Cerebellar cortex (tissue), 1 donor: ENCODE data around the gene ANO4.
A peak's percentile ranks its signal among the peaks of the same experiment; 100 is the strongest.
"Not testable (repeated sequence)": the region's sequence is repeated elsewhere in the genome, so short reads cannot be mapped to it uniquely, and the experiment has no call there.

Source experiments
- DNase-seq: peaks from one replicate; pipeline ENCODE4 v3.0.0-alpha.2; 2015; ENCODE audit warnings: low spot score

Gene ANO4

DNA sequence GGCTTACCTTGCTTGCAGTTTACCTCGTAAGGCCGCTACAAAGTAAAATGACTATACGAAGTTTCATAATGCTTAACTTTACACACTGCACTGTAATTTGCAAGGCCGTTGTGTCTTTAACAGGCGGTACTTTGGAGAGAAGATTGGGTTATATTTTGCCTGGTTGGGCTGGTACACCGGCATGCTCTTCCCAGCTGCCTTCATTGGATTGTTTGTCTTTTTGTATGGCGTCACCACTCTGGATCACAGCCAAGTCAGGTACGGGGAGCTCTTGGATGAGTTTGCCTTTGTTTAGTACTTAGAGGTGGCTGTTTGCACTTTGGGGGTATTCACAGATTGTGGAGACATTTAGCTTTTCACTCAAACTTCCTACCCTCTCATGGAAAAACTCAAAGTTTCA, 247.6 kb downstream of the ANO4 start:
- DNase-seq: no peak

DNA sequence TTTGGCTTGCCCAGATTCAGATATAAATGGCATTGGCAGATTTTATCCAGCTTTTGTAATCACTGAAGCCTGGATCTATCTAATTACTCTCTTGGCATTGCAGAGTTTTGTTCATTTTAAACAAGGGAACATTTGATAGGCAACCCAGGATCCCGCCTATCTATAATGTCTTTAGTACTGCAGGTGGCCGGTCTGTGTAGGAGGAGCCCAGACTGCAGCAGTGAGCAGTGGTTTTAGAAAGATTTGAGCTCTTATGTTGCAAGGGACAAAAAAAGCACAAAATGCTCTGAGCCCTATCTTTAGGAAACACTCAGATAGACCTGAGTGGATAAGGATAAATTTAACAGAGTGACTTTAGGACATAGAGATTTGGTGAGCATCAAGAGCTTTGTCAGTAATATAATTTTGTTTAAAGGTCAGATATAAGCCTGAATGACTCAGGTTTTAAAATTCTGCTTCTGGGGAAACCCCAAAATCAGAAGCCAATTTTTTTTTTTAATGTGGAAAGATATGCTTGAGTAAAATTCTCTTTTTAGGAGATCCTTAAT, 250.0 kb downstream of the ANO4 start:
- DNase-seq: no peak

DNA sequence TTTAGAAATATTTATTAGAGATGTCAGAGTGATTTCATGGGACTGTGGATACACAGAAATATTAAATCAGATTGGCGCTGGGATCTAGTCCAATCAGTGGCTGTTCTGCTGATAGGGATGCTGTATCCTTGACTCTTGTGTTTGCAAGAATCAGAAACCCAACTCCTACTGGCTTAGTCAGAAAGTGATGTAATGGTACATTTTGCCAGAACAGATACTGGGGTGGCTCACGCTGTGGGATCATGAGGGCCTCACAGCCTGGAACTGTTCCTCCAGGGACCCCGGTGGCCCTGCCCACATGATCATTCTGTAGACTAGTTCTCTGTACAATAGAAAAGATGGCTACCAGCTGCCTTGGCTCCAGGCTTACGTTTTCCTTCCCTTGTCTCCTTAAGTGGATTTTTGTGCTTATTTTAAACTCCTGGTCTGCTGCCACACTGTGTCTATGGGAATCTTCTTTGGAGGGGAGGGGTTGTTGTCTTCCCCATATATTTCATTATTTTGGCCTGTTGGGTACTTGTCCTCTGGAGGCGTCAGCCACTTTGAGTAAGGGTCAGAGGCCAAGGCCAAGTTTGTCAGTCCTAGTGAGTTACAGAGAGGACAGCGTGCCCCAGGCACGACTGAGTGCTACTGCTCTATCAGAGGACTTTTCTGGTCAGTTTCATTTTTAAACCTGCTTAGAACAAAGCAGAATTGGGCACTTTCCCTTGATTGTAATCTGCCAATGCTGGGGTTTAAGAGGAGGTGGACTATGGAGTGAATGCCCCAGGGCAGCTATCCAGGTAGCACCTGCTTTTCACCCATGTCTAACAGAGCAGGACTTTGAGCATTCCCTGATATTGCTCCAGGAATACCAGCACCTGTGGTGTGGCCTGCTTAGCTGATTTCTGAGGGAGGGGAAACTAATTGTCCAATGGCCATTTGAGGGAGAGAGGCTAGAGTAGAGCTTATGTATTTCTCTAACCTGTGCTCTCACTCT, 251.2 kb downstream of the ANO4 start:
- DNase-seq: peak; percentile 24

- DNase-seq: no peak
Observed at GRCh38 chr12:101047652-101048051, 253.1 kb downstream of the ANO4 start.

DNA sequence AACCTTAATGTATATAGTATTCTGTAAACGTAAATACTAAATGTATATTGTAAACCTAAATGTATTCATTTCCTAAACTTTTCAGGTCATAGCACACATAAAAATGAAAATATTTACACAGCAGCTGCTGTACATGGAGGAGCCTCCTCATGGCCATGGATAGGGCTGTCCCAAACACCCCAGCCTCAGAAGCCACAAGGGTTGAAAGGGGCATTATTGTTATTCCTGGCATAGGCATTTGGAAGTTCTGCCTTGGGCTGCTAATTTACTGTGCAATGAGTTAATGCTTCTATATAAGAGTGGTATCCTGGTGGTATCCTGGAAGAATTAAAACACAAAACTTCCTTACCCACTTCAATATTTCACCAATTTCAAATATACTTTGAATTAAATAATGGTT, 256.1 kb downstream of the ANO4 start:
- no peak for DNase-seq

GRCh38 chr12:101051151-101051550, 256.6 kb downstream of the ANO4 start:
- no peak for DNase-seq

GRCh38 chr12:101051901-101052550, 257.4 kb downstream of the ANO4 start:
- no peak for DNase-seq

DNA sequence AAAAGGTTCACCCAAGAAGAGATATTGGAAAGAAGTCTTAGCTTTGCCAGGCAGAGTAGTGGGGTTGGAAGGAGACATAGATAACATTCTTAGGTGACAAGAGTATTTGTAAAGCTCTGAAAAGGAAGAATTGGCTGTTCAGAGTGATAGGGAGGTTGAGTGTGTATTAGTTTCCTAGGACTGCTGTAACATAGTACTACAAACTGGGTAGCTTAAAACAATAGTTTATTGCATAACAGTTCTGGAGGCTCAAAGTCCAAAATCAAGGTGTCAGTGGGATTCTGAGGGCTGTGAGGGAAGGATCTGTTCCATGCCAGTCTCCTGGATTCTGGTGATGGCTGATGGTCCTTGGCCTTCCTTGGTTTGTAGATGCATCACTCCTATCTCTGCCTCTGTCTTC, 258.6 kb downstream of the ANO4 start:
- DNase-seq: no peak

DNA sequence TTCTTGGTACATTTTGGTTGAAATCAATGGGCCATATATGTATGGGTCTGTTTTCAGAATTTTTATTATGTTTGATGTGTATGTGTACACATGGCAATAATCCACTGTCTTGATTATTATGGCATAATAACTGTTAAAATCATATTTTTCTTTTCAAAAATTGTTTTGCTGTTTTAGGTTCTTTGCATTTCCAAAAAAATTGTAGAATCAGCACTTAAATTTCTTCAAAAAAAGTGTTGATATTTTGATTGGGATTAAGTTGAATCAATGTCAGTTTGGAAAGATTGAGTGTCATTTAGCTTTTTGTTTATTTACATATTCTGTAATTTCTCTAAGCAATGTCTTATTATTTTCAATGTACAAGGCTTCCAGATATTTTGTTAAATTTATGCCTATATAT, 261.4 kb downstream of the ANO4 start:
- DNase-seq: no peak

DNA sequence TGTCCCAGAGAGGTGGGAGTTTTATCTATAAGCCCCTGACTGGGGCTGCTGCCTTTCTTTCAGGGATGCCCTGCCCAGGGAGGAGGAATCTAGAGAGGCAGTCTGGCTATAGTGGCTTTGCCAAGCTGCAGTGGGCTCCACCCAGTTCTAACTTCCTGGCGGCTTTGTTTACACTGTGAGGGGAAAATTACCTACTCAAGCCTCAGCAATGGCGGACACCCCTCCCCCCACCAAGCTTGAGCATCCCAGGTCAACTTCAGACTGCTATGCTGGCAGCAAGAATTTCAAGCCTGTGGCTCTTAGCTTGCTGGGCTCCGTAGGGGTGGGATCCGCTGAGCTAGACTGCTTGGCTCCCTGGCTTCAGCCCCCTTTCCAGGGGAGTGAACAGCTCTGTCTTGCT, 267.9 kb downstream of the ANO4 start:
- not testable (repeated sequence) for DNase-seq

DNA sequence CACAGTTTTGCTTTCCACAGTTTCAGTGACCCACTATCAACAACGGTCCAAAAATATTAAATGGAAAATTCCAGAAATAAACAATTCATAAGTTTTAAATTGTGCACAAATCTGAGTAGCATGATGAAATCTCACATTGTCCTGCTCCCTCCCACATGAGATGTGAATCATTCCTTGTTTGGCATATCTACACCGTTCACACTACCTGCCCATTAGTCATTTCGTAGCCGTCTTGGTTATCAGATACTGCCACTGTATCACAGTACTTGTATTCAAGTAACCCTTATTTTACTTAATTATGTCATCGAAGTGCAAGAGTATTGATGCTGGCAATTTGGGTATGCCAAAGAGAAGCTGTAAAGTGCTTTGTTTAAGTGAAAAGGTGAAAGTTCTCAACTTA, 270.1 kb downstream of the ANO4 start:
- no peak for DNase-seq

DNA sequence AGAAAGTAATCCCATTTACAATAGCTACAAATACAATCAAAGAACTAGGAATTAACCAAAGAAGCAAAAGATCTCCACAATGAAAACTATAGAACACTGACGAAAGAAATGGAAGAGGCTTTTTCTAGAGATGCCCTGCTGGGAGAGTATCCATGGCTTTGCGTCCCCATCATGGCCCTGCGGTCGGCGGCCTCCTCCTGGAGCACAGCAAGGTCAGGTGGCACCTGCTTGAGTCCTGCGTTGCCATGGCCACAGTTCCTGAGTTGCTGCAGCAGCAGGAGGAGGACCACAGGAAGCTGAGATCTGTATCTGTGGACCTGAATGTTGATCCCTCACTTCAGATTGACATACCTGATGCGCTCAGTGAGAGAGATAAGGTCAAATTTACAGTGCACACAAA, 271.9 kb downstream of the ANO4 start:
- DNase-seq: no peak

DNA sequence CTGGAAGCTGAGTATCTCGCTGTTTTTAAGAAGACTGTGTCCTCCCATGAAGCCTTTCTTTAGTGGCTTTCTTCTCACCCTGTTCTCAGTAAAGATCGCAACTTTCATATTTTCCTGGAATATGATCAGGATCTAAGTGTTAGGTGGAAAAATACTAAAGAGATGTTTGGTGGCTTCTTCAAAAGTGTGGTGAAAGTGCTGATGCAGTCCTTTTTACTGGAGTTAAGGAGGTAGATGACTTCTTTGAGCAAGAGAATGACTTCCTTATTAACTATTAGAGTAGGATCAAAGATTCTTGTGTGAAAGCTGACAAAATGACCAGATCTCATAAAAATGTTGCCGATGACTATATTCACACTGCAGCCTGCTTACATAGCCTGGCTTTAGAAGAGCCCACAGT, 273.8 kb downstream of the ANO4 start:
- DNase-seq: no peak

DNA sequence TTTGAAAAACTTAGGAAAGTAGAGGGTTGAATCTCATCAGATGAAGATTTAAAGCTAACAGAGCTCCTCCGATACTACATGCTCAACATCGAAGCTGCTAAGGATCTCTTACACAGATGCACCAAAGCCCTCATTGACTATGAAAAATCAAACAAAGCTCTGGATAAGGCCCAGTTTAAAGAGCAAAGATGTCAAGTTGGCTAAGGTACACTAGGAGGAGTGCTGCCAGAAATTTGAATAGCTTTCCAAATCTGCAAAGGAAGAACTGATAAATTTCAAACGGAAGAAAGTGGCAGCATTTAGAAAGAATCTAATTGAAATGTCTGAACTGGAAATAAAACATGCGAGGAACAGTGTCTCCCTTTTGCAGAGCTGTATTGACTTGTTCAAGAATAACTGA, 274.3 kb downstream of the ANO4 start:
- DNase-seq: no peak

DNA sequence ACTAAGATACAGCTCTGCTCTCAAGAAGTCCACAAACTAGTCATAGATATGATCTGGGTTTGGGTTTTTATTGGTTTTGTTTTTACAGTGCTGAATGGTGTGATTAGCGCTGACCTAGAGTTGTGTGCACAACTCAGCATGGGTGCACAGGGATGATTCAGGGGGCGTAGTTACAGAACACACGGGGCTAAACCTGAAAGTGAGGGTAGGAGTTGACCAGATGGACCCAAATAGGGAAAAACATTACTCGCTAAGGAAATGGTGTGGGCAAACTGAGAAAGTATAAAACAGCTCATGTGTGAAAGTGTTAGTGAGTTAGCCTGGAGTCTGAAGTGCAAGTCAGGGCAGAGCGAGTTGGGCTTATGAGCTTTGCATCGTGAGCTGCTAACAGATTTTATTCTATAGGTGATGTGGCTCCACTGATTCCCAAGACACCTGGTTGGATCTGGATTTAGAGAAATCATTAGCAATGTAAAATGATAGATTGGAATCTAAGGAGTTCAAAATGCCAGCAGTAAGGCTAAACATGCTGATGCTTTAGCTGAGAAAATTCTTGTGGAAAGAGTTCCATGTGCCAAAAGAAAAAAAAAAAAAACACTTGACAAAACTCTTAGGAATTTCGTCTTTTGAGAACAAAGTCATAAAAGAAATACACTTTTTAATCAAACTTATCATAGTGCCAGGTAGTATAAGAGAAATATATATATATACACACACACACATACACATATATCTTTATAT, 280.5 kb downstream of the ANO4 start:
- DNase-seq: no peak

- no peak for DNase-seq
Observed at GRCh38 chr12:101076921-101077320, 282.3 kb downstream of the ANO4 start.

- DNase-seq: no peak
Observed at GRCh38 chr12:101077791-101078528, 283.4 kb downstream of the ANO4 start.

GRCh38 chr12:101078536-101079285, 284.1 kb downstream of the ANO4 start:
- no peak for DNase-seq

- DNase-seq: no peak
Observed at GRCh38 chr12:101082706-101083105, 288.1 kb downstream of the ANO4 start.

DNA sequence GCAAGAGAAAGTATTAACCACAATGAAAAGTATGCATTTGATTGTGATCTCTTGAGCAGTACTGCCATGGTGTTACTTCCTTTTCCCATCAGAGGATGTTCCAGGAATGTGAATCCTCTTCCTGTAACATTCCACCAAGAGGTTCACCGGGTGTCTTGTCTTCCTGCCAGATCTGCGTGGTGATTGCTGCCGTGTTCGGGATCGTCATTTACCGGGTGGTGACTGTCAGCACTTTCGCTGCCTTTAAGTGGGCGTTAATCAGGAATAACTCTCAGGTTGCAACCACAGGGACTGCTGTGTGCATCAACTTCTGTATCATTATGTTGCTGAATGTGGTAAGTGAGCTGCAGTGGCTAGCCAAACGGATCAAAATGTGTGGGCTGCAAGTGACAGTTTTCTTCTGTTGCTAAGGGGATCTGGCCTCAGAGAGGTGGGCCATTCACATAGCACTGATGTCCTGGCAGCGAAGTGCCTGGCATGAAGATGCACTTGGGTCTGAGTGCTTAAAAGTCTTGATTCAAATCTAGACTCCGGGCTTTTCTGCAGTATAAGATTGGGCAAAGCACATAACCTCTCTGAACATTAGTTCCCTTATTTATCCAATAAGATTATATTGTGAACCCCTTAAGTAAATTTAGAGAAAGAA, 292.0 kb downstream of the ANO4 start:
- DNase-seq: no peak
